Testis (tissue), 2 donors: ENCODE results near the gene GIPC1.
"Not testable (repeated sequence)": the region's sequence is repeated elsewhere in the genome, so short reads cannot be mapped to it uniquely, and the experiment has no call there.

Source experiments
- CTCF ChIP-seq, 3 experiments: fragments of 450-650 bp in 2 of 3; fragments of 200-600 bp in 1 of 3; sonication (generic) in 1 of 3; IDR thresholded peaks; one replicate each; pipeline ENCODE4 v1.5.1; 2016 to 2019; ENCODE audit warnings: antibody characterized with exemption in 3 of 3, mild to moderate bottlenecking in 2 of 3, moderate library complexity in 1 of 3
- POLR2A ChIP-seq: fragments of 450-650 bp; IDR thresholded peaks from one replicate; pipeline ENCODE4 v1.6.1; 2017; ENCODE audit warnings: antibody characterized with exemption, mild to moderate bottlenecking, moderate library complexity

- not testable (repeated sequence) for TF ChIP-seq CTCF (IDR thresholded peaks at IDR 0.05); POLR2A
These were observed 33.5 kb downstream of the GIPC1 start for GRCh38 chr19:14462401-14462800.
